GM12801 (cell line): ENCODE measurements around the gene EID2B.

Source experiments
- CTCF ChIP-seq: IDR thresholded peaks from one replicate; pipeline ENCODE4 v1.5.1; 2011; ENCODE audit warnings: control low read depth; ENCODE audit not compliant: insufficient read length; ENCODE audit errors: extremely low read depth

The EID2B gene

GRCh38 chr19:39481229-39481545, 51.5 kb downstream of the EID2B start:
- TF ChIP-seq CTCF = no peak
